ENCODE data around the gene PAGE2B. TPM values are rescaled to one million over a fixed set of nuclear protein-coding genes. Genes with fewer than 3 reads are reported as not detected.

The PAGE2B gene
- polyA plus RNA-seq, 2 of the 4 experiments (the other 2 are of a cell fraction), result not detected

DNA sequence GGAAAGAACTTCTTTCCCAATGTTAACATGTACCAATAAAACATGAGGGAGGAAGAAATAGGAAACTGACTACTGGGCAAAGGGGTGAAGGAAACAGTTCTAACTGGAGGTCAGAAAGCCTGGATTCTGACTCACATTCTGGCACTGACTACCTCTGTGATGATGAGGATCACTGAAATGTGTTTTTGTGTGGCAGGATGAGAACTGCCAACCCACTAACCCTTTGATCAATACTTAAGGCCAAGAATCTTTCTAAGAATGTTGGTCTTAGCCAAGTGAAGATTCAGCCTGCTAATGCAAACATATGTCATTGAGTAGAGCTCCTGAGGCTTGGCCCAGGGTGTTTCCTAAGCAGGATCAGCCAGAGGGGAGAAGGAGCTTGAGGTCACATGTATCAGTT lies 48.7 kb upstream of the PAGE2B start (continued):
- TF ChIP-seq, protein P1, sequence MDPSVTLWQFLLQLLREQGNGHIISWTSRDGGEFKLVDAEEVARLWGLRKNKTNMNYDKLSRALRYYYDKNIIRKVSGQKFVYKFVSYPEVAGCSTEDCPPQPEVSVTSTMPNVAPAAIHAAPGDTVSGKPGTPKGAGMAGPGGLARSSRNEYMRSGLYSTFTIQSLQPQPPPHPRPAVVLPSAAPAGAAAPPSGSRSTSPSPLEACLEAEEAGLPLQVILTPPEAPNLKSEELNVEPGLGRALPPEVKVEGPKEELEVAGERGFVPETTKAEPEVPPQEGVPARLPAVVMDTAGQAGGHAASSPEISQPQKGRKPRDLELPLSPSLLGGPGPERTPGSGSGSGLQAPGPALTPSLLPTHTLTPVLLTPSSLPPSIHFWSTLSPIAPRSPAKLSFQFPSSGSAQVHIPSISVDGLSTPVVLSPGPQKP (IDR thresholded peaks at IDR 0.05; ENCODE audit: low read depth, low read length), result no peak
- no peak for TF ChIP-seq EHMT2 (IDR thresholded peaks at IDR 0.05; ENCODE audit: low read depth)

DNA sequence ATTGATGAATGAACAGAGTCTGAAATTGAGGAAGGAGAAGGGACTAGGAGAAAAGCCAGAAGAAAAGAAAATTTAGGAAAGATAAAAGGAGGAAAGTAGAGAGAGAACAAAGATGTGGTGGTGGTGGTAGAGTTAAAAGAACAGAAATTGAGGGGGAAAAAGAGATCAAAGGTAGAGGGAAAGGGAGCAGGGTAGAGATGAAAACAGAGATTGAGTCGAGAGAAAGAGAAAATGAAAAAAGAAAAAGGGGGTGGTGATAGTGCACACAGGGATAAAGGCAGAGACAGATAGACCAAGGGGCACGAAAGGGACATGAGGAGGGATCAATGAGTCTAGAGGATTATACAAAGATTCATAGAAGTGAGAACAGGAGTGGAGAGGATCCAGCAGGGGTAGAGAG lies 48.0 kb upstream of the PAGE2B start:
- WGBS (ENCODE audit: missing lambda C conversion rate), result 7% methylated on average over 2 of the region's 2 CpGs
- Histone ChIP-seq H3K4me2 (no peak overlapping the region), H3K27ac (no peak overlapping the region), H3K4me1 (no peaks in the 10 kb centered on the region), H3K4me3 (no peak overlapping the region), H3K9me3 (no peaks in the 10 kb centered on the region)
- FAIRE-seq, result no peak
- DNase-seq (ENCODE audit: low read depth in 1 of 2, low spot score in 1 of 2), result no peak
- CTCF ChIA-PET, result no interaction called here
- no peak for ATAC-seq
- POLR2A ChIA-PET, result no interaction called here
- TF ChIP-seq KDM1A (IDR thresholded peaks at IDR 0.05; ENCODE audit: low read depth) (no peak), MAZ (IDR thresholded peaks at IDR 0.05; ENCODE audit: borderline replicate concordance, low read depth, low read length) (no peak), MAFK (IDR thresholded peaks at IDR 0.05; ENCODE audit: partially characterized antibody) (no peak), GATA3 (IDR thresholded peaks at IDR 0.05; ENCODE audit: borderline replicate concordance) (no peak), RCOR1 (IDR thresholded peaks at IDR 0.05; ENCODE audit: low read depth, low read length) (no peak), SREBF2 (IDR thresholded peaks at IDR 0.05) (no peak), JUNB (IDR thresholded peaks at IDR 0.05) (no peak), MYC (IDR thresholded peaks at IDR 0.05; ENCODE audit: borderline replicate concordance, low read length) (no peak), HOXB13 (CRISPR knock-in tag; IDR thresholded peaks at IDR 0.05; ENCODE audit: low read depth) (no peak), POLR2AphosphoS2 (conservative IDR thresholded peaks at IDR 0.05; ENCODE audit: low read length) (no peak), NR3C1 (IDR thresholded peaks at IDR 0.05) (no peak)
- TF ChIP-seq, protein P2, sequence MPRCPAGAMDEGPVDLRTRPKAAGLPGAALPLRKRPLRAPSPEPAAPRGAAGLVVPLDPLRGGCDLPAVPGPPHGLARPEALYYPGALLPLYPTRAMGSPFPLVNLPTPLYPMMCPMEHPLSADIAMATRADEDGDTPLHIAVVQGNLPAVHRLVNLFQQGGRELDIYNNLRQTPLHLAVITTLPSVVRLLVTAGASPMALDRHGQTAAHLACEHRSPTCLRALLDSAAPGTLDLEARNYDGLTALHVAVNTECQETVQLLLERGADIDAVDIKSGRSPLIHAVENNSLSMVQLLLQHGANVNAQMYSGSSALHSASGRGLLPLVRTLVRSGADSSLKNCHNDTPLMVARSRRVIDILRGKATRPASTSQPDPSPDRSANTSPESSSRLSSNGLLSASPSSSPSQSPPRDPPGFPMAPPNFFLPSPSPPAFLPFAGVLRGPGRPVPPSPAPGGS (IDR thresholded peaks at IDR 0.05), result no peak
- TF ChIP-seq, protein P3, sequence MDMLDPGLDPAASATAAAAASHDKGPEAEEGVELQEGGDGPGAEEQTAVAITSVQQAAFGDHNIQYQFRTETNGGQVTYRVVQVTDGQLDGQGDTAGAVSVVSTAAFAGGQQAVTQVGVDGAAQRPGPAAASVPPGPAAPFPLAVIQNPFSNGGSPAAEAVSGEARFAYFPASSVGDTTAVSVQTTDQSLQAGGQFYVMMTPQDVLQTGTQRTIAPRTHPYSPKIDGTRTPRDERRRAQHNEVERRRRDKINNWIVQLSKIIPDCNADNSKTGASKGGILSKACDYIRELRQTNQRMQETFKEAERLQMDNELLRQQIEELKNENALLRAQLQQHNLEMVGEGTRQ (IDR thresholded peaks at IDR 0.05), result no peak

DNA sequence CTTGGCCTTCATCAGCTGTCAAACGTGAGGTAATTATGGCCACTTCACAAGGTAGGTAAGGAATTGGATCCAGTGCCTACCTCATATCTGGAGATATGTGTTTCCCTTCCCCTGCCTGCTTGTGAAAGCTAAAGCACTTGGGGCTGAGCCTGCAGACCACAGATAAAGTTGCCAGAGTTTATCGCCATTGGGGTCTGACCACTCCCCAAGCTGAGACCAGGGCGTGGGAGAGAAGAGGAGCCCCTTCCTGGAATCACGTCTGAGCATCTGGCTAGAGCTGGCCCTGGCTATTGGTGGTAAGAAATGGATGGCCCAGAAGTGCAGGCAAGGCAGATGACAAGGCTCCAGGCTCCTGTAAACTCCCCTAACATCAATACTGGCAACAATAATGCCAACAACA lies 46.8 kb upstream of the PAGE2B start:
- 7% methylated on average over 3 of the region's 4 CpGs for WGBS (ENCODE audit: missing lambda C conversion rate)
- CTCF ChIA-PET, result no interaction called here
- Histone ChIP-seq H3K4me3 (no peak overlapping the region), H3K4me2 (no peak overlapping the region), H3K4me1 (no peaks in the 10 kb centered on the region), H3K27ac (no peak overlapping the region), H3K9me3 (no peaks in the 10 kb centered on the region)
- FAIRE-seq (no peak), ATAC-seq (no peak), DNase-seq (ENCODE audit: low read depth in 1 of 2, low spot score in 1 of 2) (no peak)
- POLR2A ChIA-PET, result no interaction called here
- TF ChIP-seq POLR2A (IDR thresholded peaks at IDR 0.05; ENCODE audit: low read length) (no peak), ZSCAN20 (CRISPR knock-in tag; IDR thresholded peaks at IDR 0.05) (no peak), TFCP2L1 (CRISPR knock-in tag; IDR thresholded peaks at IDR 0.05) (no peak), ZFP36 (IDR thresholded peaks at IDR 0.05; ENCODE audit: borderline replicate concordance, partially characterized antibody) (no peak), EHF (CRISPR knock-in tag; IDR thresholded peaks at IDR 0.05) (no peak), EHMT2 (IDR thresholded peaks at IDR 0.05; ENCODE audit: low read depth) (no peak), PHF8 (IDR thresholded peaks at IDR 0.05; ENCODE audit: borderline replicate concordance, low read depth) (no peak), RAD21 (conservative IDR thresholded peaks at IDR 0.05 in 1 of 2, IDR thresholded peaks at IDR 0.05 in 1 of 2) (no peak), MAFK (IDR thresholded peaks at IDR 0.05; ENCODE audit: partially characterized antibody) (no peak), ZNF302 (CRISPR knock-in tag; IDR thresholded peaks at IDR 0.05) (no peak), NPAS2 (CRISPR knock-in tag; IDR thresholded peaks at IDR 0.05; ENCODE audit: borderline replicate concordance) (no peak), FOXS1 (CRISPR knock-in tag; IDR thresholded peaks at IDR 0.05) (no peak), ESRRA (IDR thresholded peaks at IDR 0.05; ENCODE audit: borderline replicate concordance, low read length) (no peak), RFX5 (IDR thresholded peaks at IDR 0.05) (no peak), CHD4 (IDR thresholded peaks at IDR 0.05; ENCODE audit: borderline replicate concordance) (no peak), CBX2 (IDR thresholded peaks at IDR 0.05; ENCODE audit: borderline replicate concordance, low read depth) (no peak), ZC3H11A (IDR thresholded peaks at IDR 0.05) (no peak)
